HepG2 (cell line): ENCODE results near the gene TMEM270. TPM values are rescaled to one million over a fixed set of nuclear protein-coding genes. Genes with fewer than 3 reads are reported as not detected.

Experiments used
- ATAC-seq: fragments of 200-7000 bp; cut with Tn5 transposase; 3 replicates; pipeline ENCODE4 v1.9.1; 2020; ENCODE audit warnings: mild to moderate bottlenecking, moderate library complexity
- BruUV-seq: library from RNA; stranded (reverse); fragments of 400-500 nt; replicated peaks from 2 replicates; lab custom pipeline; 2021; lab: Mats Ljungman, UMichigan
- CTCF ChIA-PET: fragments of 300-600 bp; formaldehyde crosslinking; extraction: SDS; loops from one replicate; lab custom pipeline; 2021; ENCODE audit warnings: low total read pairs, inconsistent platforms, low intra/inter-chr PET ratio; lab: Yijun Ruan, JAX
- POLR2A ChIA-PET: fragments of 350-600 bp; sonication (Branson Sonifier 250); formaldehyde crosslinking; loops from one replicate; lab custom pipeline; 2020; ENCODE audit warnings: antibody characterized with exemption, inconsistent platforms; lab: Yijun Ruan, JAX
- DNase-seq: peaks from one replicate; pipeline ENCODE4 v3.0.0-alpha.2; 2015; ENCODE audit warnings: low spot score
- FAIRE-seq: peaks from 3 replicates; lab custom pipeline; 2011; peaks lifted over from hg19 to GRCh38; lab: Jason Lieb, UNC
- H2AFZ ChIP-seq: one replicate; pipeline ENCODE4 v1.6.1; 2011; ENCODE audit warnings: low read length, inconsistent platforms
- H3K27ac ChIP-seq: fragments of 300-600 bp; 3 replicates; pipeline ENCODE4 v1.8.0; 2011; ENCODE audit warnings: mixed run types, mild to moderate bottlenecking, mixed read lengths, low read length, inconsistent platforms; ENCODE audit not compliant: insufficient read depth; ENCODE audit errors: extremely low read length
- H3K27me3 ChIP-seq, 2 experiments: fragments of 200-600 bp in 1 of 2; 2 replicates in 1 of 2; 3 replicates in 1 of 2; pipeline versions ENCODE4 v1.6.0 to v1.8.0; 2011; ENCODE audit warnings: low read length in 2 of 2, mild to moderate bottlenecking in 2 of 2, moderate library complexity in 2 of 2, inconsistent platforms in 1 of 2; ENCODE audit not compliant: insufficient read depth in 2 of 2, control insufficient read depth in 1 of 2
- H3K36me3 ChIP-seq, 2 experiments: fragments of 200-600 bp in 1 of 2; replicated peaks in 1 of 2; 2 replicates in 1 of 2; 3 replicates in 1 of 2; pipeline versions ENCODE4 v1.5.1 to v1.8.0; 2011; ENCODE audit warnings: low read length in 2 of 2, inconsistent platforms in 1 of 2; ENCODE audit not compliant: insufficient read depth in 2 of 2, control insufficient read depth in 1 of 2
- H3K4me1 ChIP-seq: 2 replicates; pipeline ENCODE4 v1.5.1; 2012; ENCODE audit warnings: low read length, inconsistent platforms; ENCODE audit not compliant: insufficient read depth
- H3K4me2 ChIP-seq: 2 replicates; pipeline ENCODE4 v1.6.0; 2011; ENCODE audit warnings: low read depth, low read length, inconsistent platforms
- H3K4me3 ChIP-seq, 3 experiments: fragments of 200-600 bp in 1 of 3; sonication (generic), shearing (Covaris generic) in 1 of 3; replicated peaks in 1 of 3; 2 replicates each; pipeline ENCODE4 v1.5.1; 2011 to 2016; ENCODE audit warnings: low read length in 3 of 3, inconsistent platforms in 2 of 3, low read depth in 2 of 3, mild to moderate bottlenecking in 2 of 3, control low read depth in 1 of 3, mixed read lengths in 1 of 3; ENCODE audit not compliant: insufficient read depth in 1 of 3
- H3K79me2 ChIP-seq: one replicate; pipeline ENCODE4 v1.6.1; 2011; ENCODE audit warnings: low read length, inconsistent platforms; ENCODE audit not compliant: insufficient read depth
- H3K9ac ChIP-seq: 2 replicates; pipeline ENCODE4 v1.6.0; 2011; ENCODE audit warnings: mild to moderate bottlenecking, low read depth, low read length, inconsistent platforms; ENCODE audit not compliant: insufficient read depth
- H3K9me3 ChIP-seq: 2 replicates; pipeline ENCODE4 v1.5.1; 2012; ENCODE audit warnings: mild to moderate bottlenecking, low read length
- H4K20me1 ChIP-seq: 2 replicates; pipeline ENCODE4 v1.6.0; 2011; ENCODE audit warnings: inconsistent platforms, mild to moderate bottlenecking, low read length, moderate library complexity; ENCODE audit not compliant: insufficient read depth
- DR1 ChIP-seq: sonication (generic); formaldehyde crosslinking; IDR thresholded peaks from 2 replicates; pipeline ENCODE4 v1.8.0; 2021; ENCODE audit warnings: mild to moderate bottlenecking, missing genetic modification reagents, inconsistent platforms
- ERF ChIP-seq: IDR thresholded peaks from 2 replicates; pipeline ENCODE4 v1.6.1; 2018; ENCODE audit warnings: missing biosample characterization, missing genetic modification reagents
- HMG20A ChIP-seq: IDR thresholded peaks from 2 replicates; pipeline ENCODE4 v1.6.1; 2016; ENCODE audit warnings: borderline replicate concordance
- HNF4A ChIP-seq: sonication (generic); formaldehyde crosslinking; IDR thresholded peaks from 2 replicates; pipeline ENCODE4 v1.4.0; 2020; ENCODE audit warnings: missing genetic modification reagents
- HNF4G ChIP-seq, 2 experiments: sonication (generic) in 1 of 2; formaldehyde crosslinking in 1 of 2; IDR thresholded peaks; 2 replicates each; pipeline versions ENCODE4 v1.4.0 to v1.6.1; 2011 to 2020; ENCODE audit warnings: borderline replicate concordance in 2 of 2, low read depth in 2 of 2, mild to moderate bottlenecking in 2 of 2, low read length in 1 of 2, missing genetic modification reagents in 1 of 2, moderate library complexity in 1 of 2
- HOXD1 ChIP-seq: sonication (generic); formaldehyde crosslinking; IDR thresholded peaks from 2 replicates; pipeline ENCODE4 v1.5.0; 2020; ENCODE audit warnings: missing genetic modification reagents
- MED8 ChIP-seq: sonication (generic); formaldehyde crosslinking; IDR thresholded peaks from 2 replicates; pipeline ENCODE4 v1.8.1; 2023; ENCODE audit warnings: mild to moderate bottlenecking, missing genetic modification reagents; ENCODE audit not compliant: insufficient replicate concordance
- POGZ ChIP-seq: sonication (generic); formaldehyde crosslinking; IDR thresholded peaks from 2 replicates; pipeline ENCODE4 v1.4.0; 2020; ENCODE audit warnings: mild to moderate bottlenecking, missing genetic modification reagents
- SKI ChIP-seq: fragments of 450-650 bp; IDR thresholded peaks from one replicate; pipeline ENCODE4 v1.6.1; 2018; ENCODE audit warnings: mild to moderate bottlenecking; ENCODE audit not compliant: partially characterized antibody
- TBX2 ChIP-seq: sonication (generic); formaldehyde crosslinking; IDR thresholded peaks from 2 replicates; pipeline ENCODE4 v1.5.0; 2020; ENCODE audit warnings: missing genetic modification reagents, mild to moderate bottlenecking, borderline replicate concordance
- ZNF20 ChIP-seq: sonication (generic); formaldehyde crosslinking; IDR thresholded peaks from 2 replicates; pipeline ENCODE4 v1.4.0; 2020; ENCODE audit warnings: mild to moderate bottlenecking, moderate library complexity, missing genetic modification reagents
- ZNF234 ChIP-seq: sonication (generic); formaldehyde crosslinking; conservative IDR thresholded peaks from 2 replicates; pipeline ENCODE4 v1.5.1; 2020; ENCODE audit warnings: mild to moderate bottlenecking, missing genetic modification reagents
- ZNF484 ChIP-seq: sonication (generic); formaldehyde crosslinking; IDR thresholded peaks from 2 replicates; pipeline ENCODE4 v1.5.1; 2020; ENCODE audit warnings: mild to moderate bottlenecking, low read depth, missing genetic modification reagents, borderline replicate concordance
- ZNF678 ChIP-seq: sonication (generic); formaldehyde crosslinking; IDR thresholded peaks from 2 replicates; pipeline ENCODE4 v1.4.0; 2020; ENCODE audit warnings: mild to moderate bottlenecking, missing genetic modification reagents
- ZNF747 ChIP-seq: sonication (generic); formaldehyde crosslinking; IDR thresholded peaks from 2 replicates; pipeline ENCODE4 v1.8.1; 2023; ENCODE audit warnings: missing genetic modification reagents, mild to moderate bottlenecking, borderline replicate concordance
- WGBS: methylation state at CpG from one replicate; pipeline ENCODE4 v1.1.6; 2017; ENCODE audit warnings: low lambda C conversion rate; 5-methylcytosine and 5-hydroxymethylcytosine counted together
- in situ Hi-C: cut with HindIII; loops from 2 replicates; pipeline ENCODE4 v1.10.0; 2017; ENCODE audit warnings: low pct_unique_long_range_greater_than_20kb; ENCODE audit not compliant: extremely low pct_ligation_motif_present
- intact Hi-C: fragments of 100-400 bp; cut with micrococcal nuclease; formaldehyde crosslinking; loops from one replicate; pipeline ENCODE4 v1.10.0; 2022; ENCODE audit not compliant: unreplicated experiment
- polyA plus RNA-seq, 8 experiments: library from polyadenylated mRNA; depleted of rRNA in 3 of 8; stranded (reverse) in 7 of 8; unstranded in 1 of 8; fragments of >200 nt; fragmentation: Illumina TruSeq in 4 of 8; extraction: Trizol in 4 of 8; gene quantifications; 2 replicates each; pipeline versions ENCODE4 v1.2.1 to v1.2.3, GENCODE V29; 2011 to 2016; ENCODE audit warnings: low read depth in 4 of 8, missing spikeins in 1 of 8, mixed read lengths in 1 of 8; ENCODE audit not compliant: insufficient read depth in 1 of 8
- total RNA-seq, 5 experiments: library from RNA; depleted of rRNA; stranded (reverse); fragments of >200 nt; fragmentation: Illumina TruSeq; extraction: Trizol; gene quantifications; 2 replicates each; pipeline ENCODE4 v1.2.3, GENCODE V29; 2016; ENCODE audit warnings: low read depth in 1 of 5
- TF ChIP-seq, protein P1 (sequence below): sonication (generic); formaldehyde crosslinking; IDR thresholded peaks from 2 replicates; pipeline ENCODE4 v1.4.0; 2020; ENCODE audit warnings: missing genetic modification reagents
- TF ChIP-seq, protein P2 (sequence below): sonication (generic); formaldehyde crosslinking; IDR thresholded peaks from 2 replicates; pipeline ENCODE4 v1.4.0; 2020; ENCODE audit warnings: missing genetic modification reagents

TMEM270 gene
- total and polyA plus RNA-seq, 2 of the 13 experiments (the other 11 are each of a cell fraction or from before 2014, with no cell fraction given), result not detected

DNA sequence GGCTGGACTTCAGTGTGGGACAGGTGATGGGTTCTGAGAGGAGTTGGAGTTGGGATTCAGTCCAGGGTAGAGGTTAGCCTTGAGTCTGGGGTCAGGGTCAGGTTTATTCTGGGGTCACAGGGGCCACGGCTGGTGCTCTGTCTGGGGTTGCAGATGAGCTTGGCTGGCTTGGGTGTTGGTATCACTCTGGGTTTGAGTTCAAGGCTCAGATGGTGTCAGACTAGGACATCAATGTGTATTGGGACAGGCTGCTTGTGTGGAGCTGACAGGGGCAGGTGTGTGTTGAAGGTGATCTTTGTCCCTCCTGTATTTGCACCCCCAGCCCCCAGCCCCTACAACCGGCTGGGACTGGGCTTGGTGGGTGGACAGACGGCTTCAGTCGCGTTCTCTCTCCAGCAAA is 26.8 kb downstream of the TMEM270 start:
- Histone ChIP-seq H3K4me3 (no peak overlapping the region), H3K36me3 (no peaks in the 10 kb centered on the region), H3K9ac (no peak overlapping the region), H3K27ac (no peak overlapping the region), H3K79me2 (no peaks in the 10 kb centered on the region), H3K4me1 (peaks cover 17% of the 10 kb centered on the region), H4K20me1 (no peaks in the 10 kb centered on the region), H3K4me2 (no peak overlapping the region), H3K27me3 (peaks cover 1 to 22% of the 10 kb centered on the region in 2 experiments; a peak in 4 of 5 replicates), H3K9me3 (no peaks in the 10 kb centered on the region), H2AFZ (no peak overlapping the region)
- intact Hi-C loops, result no loop called here
- DNase-seq, result peak; percentile 16
- POLR2A ChIA-PET, result no interaction called here
- WGBS, result no CpG with 5 or more reads among the region's 5 CpGs
- peak; percentile 45 for ATAC-seq
- no peak for TF ChIP-seq ZNF20 (CRISPR knock-in tag)
- no peak for TF ChIP-seq ZNF484 (CRISPR knock-in tag)
- peak; percentile 41; the same call in 1 of the 2 replicates for TF ChIP-seq HNF4A (CRISPR knock-in tag)
- no peak for TF ChIP-seq POGZ
- TF ChIP-seq ZNF234 (CRISPR knock-in tag), result no peak
- TF ChIP-seq ZNF678 (CRISPR knock-in tag), result no peak
- no peak for TF ChIP-seq TBX2 (CRISPR knock-in tag)
- TF ChIP-seq ZNF747 (CRISPR knock-in tag), result no peak
- TF ChIP-seq, protein P1, sequence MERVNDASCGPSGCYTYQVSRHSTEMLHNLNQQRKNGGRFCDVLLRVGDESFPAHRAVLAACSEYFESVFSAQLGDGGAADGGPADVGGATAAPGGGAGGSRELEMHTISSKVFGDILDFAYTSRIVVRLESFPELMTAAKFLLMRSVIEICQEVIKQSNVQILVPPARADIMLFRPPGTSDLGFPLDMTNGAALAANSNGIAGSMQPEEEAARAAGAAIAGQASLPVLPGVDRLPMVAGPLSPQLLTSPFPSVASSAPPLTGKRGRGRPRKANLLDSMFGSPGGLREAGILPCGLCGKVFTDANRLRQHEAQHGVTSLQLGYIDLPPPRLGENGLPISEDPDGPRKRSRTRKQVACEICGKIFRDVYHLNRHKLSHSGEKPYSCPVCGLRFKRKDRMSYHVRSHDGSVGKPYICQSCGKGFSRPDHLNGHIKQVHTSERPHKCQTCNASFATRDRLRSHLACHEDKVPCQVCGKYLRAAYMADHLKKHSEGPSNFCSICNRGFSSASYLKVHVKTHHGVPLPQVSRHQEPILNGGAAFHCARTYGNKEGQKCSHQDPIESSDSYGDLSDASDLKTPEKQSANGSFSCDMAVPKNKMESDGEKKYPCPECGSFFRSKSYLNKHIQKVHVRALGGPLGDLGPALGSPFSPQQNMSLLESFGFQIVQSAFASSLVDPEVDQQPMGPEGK (CRISPR knock-in tag), result peak; percentile 52
- TF ChIP-seq DR1 (CRISPR knock-in tag), result no peak
- TF ChIP-seq HNF4G (IDR thresholded peaks at IDR 0.05; ENCODE audit: borderline replicate concordance, low read depth, low read length), result peak; percentile 24; the same call in 1 of the 2 replicates
- no peak for TF ChIP-seq HNF4G (CRISPR knock-in tag; IDR thresholded peaks at IDR 0.05; ENCODE audit: borderline replicate concordance, low read depth)
- TF ChIP-seq, protein P2, sequence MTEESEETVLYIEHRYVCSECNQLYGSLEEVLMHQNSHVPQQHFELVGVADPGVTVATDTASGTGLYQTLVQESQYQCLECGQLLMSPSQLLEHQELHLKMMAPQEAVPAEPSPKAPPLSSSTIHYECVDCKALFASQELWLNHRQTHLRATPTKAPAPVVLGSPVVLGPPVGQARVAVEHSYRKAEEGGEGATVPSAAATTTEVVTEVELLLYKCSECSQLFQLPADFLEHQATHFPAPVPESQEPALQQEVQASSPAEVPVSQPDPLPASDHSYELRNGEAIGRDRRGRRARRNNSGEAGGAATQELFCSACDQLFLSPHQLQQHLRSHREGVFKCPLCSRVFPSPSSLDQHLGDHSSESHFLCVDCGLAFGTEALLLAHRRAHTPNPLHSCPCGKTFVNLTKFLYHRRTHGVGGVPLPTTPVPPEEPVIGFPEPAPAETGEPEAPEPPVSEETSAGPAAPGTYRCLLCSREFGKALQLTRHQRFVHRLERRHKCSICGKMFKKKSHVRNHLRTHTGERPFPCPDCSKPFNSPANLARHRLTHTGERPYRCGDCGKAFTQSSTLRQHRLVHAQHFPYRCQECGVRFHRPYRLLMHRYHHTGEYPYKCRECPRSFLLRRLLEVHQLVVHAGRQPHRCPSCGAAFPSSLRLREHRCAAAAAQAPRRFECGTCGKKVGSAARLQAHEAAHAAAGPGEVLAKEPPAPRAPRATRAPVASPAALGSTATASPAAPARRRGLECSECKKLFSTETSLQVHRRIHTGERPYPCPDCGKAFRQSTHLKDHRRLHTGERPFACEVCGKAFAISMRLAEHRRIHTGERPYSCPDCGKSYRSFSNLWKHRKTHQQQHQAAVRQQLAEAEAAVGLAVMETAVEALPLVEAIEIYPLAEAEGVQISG (CRISPR knock-in tag), result no peak
- TF ChIP-seq SKI, result peak; percentile 55
- no peak for TF ChIP-seq MED8
- TF ChIP-seq HOXD1 (CRISPR knock-in tag), result no peak
- TF ChIP-seq ERF (CRISPR knock-in tag), result no peak
- no peak for TF ChIP-seq HMG20A
- FAIRE-seq, result no peak
- no TSS peak for BruUV-seq
- CTCF ChIA-PET, result no interaction called here
- in situ Hi-C loops, result no loop called here
